IMR-90 (cell line): ENCODE measurements around the gene MYH9.

Source experiments
- CEBPB ChIP-seq: IDR thresholded peaks from 2 replicates; pipeline ENCODE4 v1.6.1; 2012; ENCODE audit warnings: low read depth, low read length, improper control_type of control experiment
- FOS ChIP-seq: fragments of 150-350 bp; IDR thresholded peaks from 2 replicates; pipeline ENCODE4 v1.6.1; 2016; ENCODE audit warnings: low read depth, low read length
- MAFK ChIP-seq: IDR thresholded peaks from 2 replicates; pipeline ENCODE4 v1.6.1; 2012; ENCODE audit warnings: low read depth, low read length, improper control_type of control experiment
- MAZ ChIP-seq: IDR thresholded peaks from 2 replicates; pipeline ENCODE4 v1.6.1; 2012; ENCODE audit warnings: low read depth, mild to moderate bottlenecking, low read length, improper control_type of control experiment, moderate library complexity, borderline replicate concordance
- MXI1 ChIP-seq: IDR thresholded peaks from 2 replicates; pipeline ENCODE4 v1.6.1; 2012; ENCODE audit warnings: low read depth, mild to moderate bottlenecking, low read length, moderate library complexity, borderline replicate concordance
- POLR2A ChIP-seq: IDR thresholded peaks from 2 replicates; pipeline ENCODE4 v1.6.1; 2012; ENCODE audit warnings: mild to moderate bottlenecking, low read depth, low read length
- RAD21 ChIP-seq: IDR thresholded peaks from 2 replicates; pipeline ENCODE4 v1.6.1; 2012; ENCODE audit warnings: low read length, improper control_type of control experiment
- RCOR1 ChIP-seq: IDR thresholded peaks from 2 replicates; pipeline ENCODE4 v1.6.1; 2012; ENCODE audit warnings: mild to moderate bottlenecking, low read length, improper control_type of control experiment; ENCODE audit not compliant: insufficient replicate concordance
- SMC3 ChIP-seq: fragments of 150-350 bp; IDR thresholded peaks from 2 replicates; pipeline ENCODE4 v1.6.1; 2016; ENCODE audit warnings: low read depth, mild to moderate bottlenecking, antibody characterized with exemption, low read length, moderate library complexity
- TF ChIP-seq, protein P1 (sequence below): fragments of 150-350 bp; IDR thresholded peaks from 2 replicates; pipeline ENCODE4 v1.6.1; 2017; ENCODE audit warnings: mild to moderate bottlenecking, antibody characterized with exemption, low read length, low read depth
- TF ChIP-seq, protein P2 (sequence below): fragments of 150-350 bp; IDR thresholded peaks from 2 replicates; pipeline ENCODE4 v1.6.1; 2016; ENCODE audit warnings: low read depth, mild to moderate bottlenecking, low read length, moderate library complexity, borderline replicate concordance
- TF ChIP-seq, protein P3 (sequence below): conservative IDR thresholded peaks from 2 replicates; pipeline ENCODE4 v1.5.1; 2012; ENCODE audit warnings: mild to moderate bottlenecking, low read depth, low read length, improper control_type of control experiment

DNA sequence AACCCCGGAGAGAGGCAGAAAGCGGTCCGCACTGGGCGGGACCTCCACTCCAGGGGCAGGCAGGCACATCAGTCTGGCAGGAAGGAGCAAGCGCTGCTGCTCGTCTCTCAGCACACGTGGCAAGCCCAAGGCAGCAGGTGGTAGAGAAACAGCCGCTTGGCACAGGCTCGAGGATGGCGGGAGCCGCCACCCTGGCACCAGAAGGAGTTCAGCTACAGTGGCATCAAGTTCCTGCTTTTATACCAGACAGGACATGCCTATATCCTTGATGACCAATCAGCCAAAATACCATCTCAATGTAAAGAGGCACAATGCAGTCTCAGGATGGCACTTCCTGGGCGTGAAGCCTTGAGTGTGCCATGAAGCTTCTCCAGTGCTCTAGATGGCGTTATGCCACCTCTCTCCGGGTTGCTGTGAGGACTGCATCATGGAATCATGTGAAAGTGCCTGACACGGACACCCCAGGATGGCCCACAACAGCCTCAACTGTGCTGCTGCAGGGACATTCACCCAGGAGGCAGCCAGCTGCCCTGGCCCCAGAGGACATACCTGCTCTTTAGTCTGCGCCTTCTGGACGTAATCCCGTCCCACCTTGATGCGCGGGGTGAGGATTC, 70.0 kb downstream of the MYH9 start:
- TF ChIP-seq, protein P1, sequence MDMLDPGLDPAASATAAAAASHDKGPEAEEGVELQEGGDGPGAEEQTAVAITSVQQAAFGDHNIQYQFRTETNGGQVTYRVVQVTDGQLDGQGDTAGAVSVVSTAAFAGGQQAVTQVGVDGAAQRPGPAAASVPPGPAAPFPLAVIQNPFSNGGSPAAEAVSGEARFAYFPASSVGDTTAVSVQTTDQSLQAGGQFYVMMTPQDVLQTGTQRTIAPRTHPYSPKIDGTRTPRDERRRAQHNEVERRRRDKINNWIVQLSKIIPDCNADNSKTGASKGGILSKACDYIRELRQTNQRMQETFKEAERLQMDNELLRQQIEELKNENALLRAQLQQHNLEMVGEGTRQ, result no peak
- TF ChIP-seq, protein P2, sequence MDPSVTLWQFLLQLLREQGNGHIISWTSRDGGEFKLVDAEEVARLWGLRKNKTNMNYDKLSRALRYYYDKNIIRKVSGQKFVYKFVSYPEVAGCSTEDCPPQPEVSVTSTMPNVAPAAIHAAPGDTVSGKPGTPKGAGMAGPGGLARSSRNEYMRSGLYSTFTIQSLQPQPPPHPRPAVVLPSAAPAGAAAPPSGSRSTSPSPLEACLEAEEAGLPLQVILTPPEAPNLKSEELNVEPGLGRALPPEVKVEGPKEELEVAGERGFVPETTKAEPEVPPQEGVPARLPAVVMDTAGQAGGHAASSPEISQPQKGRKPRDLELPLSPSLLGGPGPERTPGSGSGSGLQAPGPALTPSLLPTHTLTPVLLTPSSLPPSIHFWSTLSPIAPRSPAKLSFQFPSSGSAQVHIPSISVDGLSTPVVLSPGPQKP, result no peak
- TF ChIP-seq, protein P3, sequence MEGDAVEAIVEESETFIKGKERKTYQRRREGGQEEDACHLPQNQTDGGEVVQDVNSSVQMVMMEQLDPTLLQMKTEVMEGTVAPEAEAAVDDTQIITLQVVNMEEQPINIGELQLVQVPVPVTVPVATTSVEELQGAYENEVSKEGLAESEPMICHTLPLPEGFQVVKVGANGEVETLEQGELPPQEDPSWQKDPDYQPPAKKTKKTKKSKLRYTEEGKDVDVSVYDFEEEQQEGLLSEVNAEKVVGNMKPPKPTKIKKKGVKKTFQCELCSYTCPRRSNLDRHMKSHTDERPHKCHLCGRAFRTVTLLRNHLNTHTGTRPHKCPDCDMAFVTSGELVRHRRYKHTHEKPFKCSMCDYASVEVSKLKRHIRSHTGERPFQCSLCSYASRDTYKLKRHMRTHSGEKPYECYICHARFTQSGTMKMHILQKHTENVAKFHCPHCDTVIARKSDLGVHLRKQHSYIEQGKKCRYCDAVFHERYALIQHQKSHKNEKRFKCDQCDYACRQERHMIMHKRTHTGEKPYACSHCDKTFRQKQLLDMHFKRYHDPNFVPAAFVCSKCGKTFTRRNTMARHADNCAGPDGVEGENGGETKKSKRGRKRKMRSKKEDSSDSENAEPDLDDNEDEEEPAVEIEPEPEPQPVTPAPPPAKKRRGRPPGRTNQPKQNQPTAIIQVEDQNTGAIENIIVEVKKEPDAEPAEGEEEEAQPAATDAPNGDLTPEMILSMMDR, result no peak
- TF ChIP-seq POLR2A (no peak), MAZ (no peak), MXI1 (no peak), MAFK (no peak), RCOR1 (no peak), FOS (no peak), RAD21 (no peak), SMC3 (no peak), CEBPB (no peak)
